ENCODE data around the gene RHEX.
"Not testable (repeated sequence)": the region's sequence is repeated elsewhere in the genome, so short reads cannot be mapped to it uniquely, and the experiment has no call there.

RHEX gene, protein sequence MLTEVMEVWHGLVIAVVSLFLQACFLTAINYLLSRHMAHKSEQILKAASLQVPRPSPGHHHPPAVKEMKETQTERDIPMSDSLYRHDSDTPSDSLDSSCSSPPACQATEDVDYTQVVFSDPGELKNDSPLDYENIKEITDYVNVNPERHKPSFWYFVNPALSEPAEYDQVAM

DNA sequence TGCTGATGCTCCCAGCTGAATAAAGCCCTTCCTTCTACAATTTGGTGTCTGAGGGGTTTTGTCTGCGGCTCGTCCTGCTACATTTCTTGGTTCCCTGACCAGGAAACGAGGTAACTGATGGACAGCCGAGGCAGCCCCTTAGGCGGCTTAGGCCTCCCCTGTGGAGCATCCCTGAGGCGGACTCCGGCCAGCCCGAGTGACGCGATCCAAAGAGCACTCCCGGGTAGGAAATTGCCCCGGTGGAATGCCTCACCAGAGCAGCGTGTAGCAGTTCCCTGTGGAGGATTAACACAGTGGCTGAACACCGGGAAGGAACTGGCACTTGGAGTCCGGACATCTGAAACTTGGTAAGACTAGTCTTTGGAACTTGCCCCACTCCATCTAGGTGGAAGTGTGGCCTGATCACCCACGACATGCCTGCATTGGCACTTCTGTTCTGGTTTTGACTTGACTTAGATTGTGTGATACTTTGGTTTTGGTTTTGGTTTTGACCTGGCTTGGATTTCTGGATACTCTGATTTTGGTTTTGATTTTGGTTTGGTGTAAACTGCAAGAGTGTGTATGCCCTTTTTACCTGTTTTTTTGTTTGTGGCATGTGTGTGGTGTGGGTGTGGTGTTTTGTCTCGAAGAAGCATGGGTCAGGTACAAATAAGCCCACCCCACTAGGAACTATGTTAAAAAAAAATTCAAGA, at the start of gene RHEX:
Gene RHEX (plus strand): TSS at position 255 of the 692 bp plus-strand sequence. CDS start 44,656 bp downstream, outside the sequence.
- not testable (repeated sequence) for DNase-seq

DNA sequence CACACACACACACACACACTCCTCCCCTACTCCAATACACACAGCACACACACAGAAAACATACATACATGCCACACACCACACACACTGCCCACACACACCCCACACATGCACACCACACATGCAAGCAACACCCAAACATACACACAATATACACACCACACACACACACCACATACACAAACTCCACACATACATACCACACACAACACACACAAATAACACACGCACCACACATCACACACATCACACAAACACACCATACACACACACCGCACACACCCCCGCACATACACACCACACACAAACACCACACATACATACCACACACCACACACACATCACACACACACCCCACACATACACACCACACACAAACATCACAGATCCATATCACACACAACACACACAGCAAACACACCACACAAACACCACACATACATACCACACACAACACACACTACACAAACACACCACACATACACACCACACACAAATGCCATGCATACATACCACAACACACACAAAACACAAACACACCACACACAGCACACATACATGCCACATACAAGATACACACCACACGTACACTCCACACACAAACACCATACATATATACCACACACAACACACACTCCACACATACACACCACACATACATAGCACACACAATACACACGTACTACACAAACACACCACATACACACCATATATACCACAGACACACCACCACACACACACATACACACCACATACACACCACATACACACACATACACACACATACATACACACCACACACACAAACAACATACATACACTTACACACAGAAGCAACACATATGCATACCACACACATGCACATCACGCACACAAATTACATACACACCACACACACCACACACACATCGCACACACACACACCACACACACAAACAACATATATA, 48.8 kb upstream of the RHEX start:
- DNase-seq: no peak

DNA sequence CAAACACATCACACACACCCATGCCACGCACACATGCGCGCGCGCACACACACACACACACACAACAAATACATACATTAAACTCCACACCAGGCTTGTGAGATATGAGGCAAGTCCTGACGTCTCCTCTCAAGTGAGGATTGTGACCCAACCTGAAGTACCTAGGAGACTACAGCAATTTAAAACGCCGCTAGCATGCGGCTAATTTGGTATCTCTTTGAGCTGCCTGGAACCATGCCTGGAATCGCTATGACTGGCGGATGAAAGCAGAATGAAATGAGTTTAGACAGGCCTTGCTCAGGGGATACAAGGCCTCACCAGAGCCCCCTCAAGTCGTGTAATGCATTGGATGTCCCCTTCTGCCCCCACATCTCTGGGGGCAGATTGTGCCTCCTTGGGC, 48.1 kb upstream of the RHEX start:
- DNase-seq: no peak

DNA sequence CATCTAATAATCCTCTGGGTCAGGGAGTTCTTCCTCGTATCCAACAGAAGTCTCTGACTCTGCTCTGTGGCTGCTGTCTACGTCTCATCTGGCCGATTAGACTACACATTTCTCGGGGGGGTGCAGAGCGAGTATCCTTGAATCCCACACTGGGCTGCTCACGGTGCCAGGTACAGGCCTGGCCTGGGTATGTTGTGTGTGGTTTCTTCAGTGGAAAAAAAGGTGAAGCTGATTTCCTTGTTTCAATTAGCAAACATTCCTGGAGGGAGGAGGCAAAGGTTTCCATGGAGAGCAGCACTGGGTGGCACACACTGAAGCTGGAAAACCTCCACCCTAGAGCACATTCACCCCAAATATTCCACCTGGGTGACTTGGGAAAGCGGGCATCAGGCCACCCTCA, 47.7 kb upstream of the RHEX start:
- DNase-seq: no peak

DNA sequence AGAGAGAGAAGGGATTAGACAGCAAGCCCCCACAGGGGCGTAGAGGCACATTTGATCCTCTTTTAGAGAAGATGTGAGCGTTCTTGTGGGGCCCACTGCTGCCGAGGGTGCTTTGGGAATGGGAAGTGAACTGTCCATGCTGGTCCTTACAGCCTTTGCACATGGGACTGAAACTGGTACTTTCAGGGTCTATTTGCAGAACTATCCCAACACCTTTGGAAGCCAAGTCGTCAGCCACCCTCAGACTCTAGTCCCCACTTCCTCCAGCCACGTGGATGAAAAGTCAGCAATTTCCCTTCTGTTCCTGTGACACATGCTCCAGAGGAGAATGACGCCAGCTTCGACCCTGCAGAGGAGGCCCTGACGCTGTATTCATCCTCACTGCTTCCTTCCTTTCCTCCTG, 47.2 kb upstream of the RHEX start:
- DNase-seq: no peak

DNA sequence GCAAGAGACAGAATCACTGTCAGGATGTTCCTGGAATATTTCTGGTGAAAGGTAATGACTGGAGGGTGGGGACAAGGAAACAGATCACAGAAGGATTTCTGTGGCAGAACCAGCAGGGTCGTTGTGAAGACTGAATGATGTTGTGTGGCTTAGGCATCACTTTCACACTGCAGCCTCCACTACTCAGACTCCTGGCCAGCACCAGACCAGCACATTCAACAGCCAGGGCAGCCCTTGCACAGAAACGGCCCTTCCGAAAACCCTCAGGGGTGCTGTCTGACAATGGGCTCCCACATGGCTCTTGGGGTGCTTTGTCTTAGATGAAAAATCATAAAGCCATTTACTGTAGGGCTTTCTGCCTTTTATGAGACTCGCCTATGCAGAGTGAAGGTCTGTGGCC, 46.0 kb upstream of the RHEX start:
- DNase-seq: no peak

DNA sequence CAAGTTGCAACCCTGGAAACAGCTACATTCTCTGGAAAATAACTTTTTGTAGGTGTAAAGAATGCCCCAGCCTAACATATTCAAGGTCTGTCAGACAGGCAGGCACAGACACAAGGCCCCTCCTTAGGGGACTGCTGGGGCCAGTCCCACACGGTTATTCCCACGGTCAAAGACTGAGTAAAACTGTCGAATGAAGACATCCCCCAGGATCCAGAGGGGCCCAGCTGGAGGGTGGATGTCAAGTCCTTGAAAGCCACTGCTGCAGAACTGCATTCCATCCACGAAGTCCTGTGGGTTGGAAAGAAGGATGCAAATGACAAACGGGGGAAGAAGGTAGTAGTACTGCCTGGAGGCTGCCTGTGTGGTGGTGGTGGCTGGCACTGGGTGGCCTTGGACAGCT, 42.9 kb upstream of the RHEX start:
- DNase-seq: no peak

DNA sequence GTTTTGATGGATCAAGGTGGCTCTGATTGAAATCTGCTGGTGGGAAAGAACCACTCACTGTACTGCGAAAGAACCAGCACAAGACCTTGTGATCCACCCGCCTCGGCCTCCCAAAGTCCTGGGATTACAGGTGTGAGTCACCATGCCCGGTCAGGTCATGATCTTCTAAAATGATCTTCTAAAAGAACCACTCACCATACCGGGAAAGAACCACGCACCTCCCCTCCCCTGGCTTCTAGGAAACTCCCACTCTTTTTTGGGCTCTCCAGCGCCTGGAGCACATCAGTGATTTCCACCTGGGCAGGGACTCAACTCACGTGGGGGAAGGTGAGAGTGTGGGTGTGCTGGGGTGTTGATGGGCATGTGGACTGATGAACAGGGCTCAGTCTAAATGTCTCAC, 41.9 kb upstream of the RHEX start:
- DNase-seq: no peak

DNA sequence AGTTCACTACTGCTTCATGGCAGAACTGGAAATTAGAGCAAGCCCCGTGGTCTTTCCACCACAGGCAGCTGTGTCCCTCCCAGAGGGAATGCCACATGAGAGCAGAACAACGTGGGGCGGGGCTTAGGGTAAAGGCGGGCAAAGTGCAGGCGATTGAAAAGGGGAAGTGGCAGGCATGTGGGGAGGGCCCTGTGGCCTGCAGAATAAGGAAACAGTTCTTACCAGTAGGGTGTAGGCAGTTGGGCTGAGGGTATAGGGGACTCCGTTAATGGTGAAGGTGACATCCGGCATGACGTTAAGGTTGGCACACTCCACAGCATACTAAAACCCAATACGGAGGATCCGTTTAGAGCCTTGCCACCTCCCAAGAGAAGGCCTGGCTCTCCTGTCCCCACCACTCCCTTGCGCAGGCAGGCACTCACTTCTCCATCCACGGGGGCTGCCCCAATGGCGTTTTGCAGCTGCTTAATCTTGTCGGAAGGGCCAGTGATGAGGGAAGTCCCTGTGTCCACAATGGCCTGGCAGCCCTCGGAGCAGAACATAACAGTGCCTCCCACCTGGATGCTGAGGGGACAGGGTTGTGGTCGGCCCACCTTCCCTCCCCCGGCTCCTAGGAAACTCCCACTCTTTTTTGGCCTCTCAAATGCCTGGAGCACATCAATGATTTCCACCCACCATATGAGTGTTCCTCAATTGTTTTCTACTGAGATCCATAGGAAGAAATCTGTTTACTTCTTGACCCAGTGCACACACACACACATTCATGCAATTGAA, 40.7 kb upstream of the RHEX start:
- peak; percentile 26 for DNase-seq

DNA sequence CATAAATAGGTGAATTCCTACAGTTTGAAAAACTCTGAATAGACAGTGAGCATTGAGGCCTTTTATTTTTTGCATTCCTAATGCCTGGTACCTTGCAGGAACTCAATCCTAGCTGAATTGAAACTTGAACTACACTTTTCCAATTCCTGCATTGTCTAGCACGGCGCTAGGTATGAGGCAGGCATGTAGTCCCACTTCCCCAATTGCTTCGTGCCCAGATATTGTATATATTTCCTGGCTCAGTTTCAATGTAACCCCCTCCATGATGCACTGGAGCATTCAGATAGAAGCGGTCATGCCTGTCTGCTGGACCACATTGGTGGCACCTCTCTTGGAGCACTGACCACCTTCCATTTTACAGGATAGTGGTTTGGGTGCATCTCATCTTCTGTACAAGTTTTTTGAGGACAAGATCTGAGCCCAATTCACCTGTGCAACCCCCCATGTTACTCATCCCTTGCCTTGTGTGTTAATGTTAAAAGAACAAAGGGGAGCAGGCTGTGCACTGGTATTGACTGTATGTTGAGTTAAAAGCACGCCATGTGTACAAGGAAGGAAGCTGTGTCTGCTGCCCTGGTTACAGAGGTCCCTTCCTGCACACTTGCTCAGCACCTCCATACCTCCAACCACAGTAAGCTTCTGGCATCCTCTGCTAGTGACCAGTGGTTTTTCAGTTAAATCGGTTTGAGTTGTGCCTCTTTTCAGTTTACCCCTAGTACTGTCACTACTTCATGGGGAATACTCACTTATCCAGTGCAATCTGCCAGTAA, 39.8 kb upstream of the RHEX start:
- no peak for DNase-seq

DNA sequence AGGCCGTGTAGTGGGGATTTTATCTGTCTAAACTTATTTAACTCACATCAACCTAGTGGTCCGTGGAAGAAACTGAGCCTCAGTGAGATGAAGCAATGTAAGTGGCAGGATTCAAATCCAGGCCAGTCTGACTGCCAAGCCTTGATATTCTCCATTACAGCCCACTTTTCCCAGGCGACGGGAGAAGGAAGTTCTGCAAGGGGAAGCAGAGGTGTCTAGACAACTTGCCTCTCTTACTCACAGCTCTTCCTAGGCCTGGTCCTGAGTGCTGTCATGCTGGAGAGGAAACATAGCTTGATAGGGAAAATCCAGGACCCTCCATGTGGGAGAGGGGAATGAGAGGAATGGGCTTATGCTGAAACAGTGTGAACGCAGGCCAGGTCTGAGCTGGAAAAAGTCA, 38.4 kb upstream of the RHEX start:
- no peak for DNase-seq

DNA sequence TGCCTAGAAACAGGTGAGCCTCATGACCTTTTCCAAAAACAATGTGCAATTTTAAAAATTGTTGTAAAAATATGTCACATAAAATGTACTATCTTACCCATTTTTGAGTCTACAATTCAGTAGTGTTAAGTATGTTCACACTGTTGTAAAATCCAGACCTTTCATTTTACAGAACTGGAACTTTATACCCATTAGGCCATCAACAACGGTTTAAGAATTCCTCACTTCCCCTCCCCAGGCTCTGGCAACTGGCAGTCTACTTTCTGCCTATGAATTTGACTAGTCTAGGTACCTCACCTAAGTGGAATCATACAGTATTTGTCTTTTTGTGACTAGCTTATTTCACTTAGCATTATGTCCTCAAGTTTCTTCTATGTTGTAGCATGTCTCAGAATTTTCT, 37.9 kb upstream of the RHEX start:
- no peak for DNase-seq

DNA sequence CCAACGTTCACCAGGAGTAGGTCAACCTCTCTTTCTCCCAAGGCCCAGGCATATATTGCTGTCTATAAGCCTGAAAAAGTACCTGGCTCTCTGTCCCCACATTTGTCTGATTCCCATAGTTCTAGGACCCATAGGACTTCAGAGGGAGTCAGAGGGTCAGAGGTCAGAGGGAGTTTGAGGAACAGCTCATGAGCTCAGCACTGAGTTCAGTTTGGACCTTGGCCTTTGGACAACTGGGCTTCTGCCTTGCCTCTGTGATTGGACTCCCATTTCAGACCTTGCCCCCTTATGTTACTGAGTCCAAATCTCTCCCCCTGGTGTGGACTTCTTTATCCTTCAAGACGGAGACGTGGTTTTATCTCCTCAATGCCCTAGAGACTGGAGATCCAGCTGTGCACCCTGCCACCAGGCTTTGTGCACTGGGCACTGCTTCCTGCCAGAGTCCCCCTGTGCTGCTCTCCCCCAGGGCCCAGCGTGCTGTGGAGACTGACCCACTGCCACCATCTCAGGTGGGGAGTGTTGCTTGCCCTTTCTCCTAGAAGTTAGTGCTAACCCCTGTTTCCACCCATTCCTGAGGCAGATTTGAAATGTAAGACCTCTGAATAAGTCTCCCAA, 32.5 kb upstream of the RHEX start:
- no peak for DNase-seq

DNA sequence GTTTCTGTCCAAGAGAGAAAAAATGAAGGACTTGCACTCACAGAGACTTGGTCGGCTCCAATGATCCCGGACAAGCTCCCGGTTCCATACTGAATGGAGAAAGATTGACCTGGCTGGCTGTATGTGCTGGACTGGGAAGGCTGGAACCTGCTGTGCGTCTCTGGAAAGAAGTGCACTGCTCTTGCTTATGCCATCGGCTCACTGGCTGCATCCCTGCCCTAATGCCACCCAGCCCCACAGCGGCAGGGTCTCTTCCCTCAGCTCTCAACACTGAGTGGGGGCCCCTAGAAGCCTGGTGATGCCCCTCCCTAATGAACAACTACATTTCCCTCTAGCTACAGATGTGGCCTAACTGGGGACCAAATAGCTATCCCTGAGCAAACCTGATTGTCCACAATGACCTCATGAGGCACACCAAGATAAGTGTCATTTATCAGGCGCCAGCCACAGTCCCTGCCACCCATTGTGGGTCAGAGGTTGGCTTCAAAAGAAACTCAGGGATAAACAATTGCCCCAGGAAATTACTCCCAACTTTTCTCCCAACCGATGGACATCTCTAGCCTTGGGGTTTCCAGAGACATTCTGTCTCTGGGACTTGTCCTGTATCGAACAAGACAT, 31.9 kb upstream of the RHEX start:
- DNase-seq: no peak

DNA sequence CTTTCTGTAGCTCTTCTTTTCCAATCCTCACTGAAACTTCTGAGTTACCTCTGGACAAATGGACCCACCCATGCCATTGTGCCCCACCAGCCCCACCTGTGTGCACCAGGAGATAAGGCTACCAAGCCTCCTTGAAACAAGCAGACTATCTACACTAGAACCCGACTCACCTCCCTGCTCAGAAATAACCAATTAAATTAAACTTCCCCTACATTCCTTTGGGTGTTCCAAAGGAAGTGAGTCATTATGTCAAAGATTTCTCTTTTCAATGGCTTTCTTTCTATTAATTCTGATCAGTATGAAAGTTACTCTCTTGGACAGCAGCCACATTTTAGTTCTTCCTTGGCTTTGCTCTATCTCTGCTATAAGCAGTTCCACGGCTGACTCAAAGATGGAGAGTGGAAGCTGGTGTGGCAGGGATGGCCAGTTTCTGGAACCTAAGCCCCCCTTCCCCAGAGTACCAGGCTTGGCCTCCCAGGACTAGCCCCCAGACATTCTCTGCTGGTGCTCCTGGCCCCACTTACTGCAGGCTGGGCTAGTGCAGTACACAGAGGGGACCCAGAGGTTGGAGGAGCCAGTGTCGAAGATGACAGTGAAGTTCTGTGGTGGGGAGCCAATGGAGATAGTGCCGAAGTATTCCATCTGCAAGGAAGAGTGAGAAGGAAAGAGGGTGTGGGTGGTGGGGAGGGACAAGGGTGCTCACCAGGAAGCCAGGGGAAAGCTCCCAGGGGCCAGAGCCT, 31.2 kb upstream of the RHEX start:
- DNase-seq: no peak

DNA sequence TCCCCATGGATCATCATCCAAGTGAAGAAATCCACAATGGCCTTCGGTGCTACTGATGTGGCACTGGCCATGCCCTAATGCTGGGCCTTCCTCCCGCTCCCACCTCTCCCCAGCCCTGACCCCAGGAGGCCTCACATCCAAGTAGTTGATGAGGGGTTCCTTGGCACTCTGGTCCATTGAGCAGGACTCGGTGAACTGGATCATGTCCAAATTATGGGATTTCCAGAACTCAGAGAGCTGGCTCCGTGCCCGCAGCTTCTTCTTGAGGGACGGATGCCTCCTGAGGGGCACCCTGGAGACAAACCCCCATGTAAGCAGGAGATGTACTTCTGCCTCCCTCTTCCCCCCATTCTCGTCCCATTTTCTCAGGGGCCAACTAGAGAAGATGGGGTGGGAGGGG, 30.2 kb upstream of the RHEX start:
- no peak for DNase-seq

DNA sequence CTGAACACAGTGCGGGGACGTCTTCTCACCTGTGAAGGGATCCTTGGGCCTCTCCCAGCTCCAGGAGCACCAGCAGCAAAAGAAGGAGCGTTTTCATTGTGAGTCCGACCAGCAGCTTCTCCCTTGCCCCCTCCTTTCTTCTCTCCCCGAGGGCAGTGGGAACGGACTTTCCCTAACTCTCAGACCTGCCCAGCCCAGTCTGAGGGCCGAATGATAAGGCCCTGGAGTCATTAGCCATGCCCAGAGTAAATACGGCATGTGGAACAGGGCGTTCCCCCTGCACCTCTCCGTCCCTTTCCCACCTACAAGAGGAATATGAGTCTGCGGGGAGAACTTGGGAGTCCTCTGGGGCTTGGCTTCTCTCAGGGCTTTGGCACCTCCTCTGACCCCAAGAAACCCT, 29.3 kb upstream of the RHEX start, which contains the start of gene CTSE:
Gene CTSE (minus strand): TSS at position 201 of the 400 bp plus-strand sequence. CDS start 104 bp downstream, at position 97.
- DNase-seq: no peak

DNA sequence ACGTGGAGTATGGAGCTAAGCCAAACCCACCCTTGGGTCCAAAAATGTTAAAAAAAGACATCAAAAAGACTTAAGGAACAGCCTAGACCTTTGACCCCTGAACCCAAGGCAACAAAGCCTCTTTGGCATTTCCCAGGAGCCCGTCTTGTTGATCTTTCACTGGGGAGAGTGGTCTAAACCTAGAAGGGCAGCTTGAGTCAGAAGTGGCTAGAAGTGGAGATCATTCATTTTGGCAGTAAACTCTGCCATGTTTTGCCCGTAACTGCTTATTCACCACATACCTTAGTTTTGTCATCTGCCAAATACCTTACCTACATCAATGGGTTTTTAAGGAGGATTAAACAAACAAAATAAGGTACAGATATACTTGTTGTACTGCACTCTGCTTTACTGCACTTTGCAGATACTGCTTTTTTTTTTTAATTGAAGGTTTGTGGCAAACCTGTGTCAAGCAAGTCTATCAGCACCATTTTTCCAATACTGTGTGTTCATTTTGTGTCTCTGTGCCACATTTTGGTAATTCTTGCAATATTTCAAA, 27.6 kb upstream of the RHEX start:
- no peak for DNase-seq

DNA sequence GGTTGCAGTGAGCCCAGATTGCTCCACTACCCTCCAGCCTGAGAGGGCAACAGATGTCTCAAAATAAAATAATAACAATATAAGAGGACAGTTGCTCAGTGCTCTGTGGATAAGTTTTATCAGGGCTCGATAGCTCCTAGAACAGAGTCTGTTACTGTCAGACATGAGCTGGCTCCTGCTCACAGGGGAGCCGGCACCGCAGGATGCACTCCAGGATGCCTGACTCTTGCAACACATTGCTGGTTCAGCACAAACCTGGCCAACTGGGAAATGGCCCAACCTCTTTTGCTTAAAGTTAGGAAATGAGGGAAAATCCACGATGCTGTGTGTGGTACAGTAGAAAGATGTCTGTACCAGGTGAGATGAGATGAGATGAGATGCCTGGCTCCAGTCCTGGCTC, 23.5 kb upstream of the RHEX start:
- DNase-seq: no peak

DNA sequence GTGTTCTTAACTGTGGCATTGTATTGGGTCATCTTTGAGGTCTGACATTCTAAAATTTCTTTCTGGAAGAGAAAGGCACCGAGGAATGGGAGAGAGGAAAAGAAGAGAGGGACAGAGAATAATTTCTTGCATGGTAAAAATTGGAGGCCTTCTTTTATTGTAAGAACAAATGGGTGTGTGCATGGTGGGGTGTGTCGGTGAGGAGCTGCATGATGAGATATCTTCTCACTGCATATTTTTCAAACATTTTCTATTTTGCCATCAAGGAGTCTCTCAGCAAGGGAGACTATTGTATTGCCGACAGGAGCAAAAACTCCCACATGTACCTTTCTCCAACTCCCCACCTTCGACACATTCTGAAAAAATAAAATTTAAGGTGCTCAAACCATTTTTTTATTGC, 22.8 kb upstream of the RHEX start:
- DNase-seq: no peak

Measured in NCI-H1694 treated with DMSO at 0.1 percent for 48 hours (cell line).